Measurements from ENCODE around the gene NPW.

NPW gene

GRCh38 chr16:2061023-2061422, 41.4 kb downstream of the NPW start:
- no peaks in the 10 kb centered on the region for H3K4me1 ChIP-seq
- H3K4me3 ChIP-seq (ENCODE audit: low read depth, low read length): no peak overlapping the region
- H3K9me3 ChIP-seq: no peaks in the 10 kb centered on the region
- peaks cover 10% of the 10 kb centered on the region for H3K36me3 ChIP-seq
- TF ChIP-seq CTCF (IDR thresholded peaks at IDR 0.05; ENCODE audit: low read depth, low read length): no peak
- H3K27me3 ChIP-seq: no peaks in the 10 kb centered on the region
- no peak for DNase-seq

- Histone ChIP-seq H3K4me1 (no peaks in the 10 kb centered on the region), H3K36me3 (peaks cover 13% of the 10 kb centered on the region), H3K27me3 (no peaks in the 10 kb centered on the region), H3K4me3 (ENCODE audit: low read depth, low read length) (no peak overlapping the region), H3K9me3 (no peaks in the 10 kb centered on the region)
- no peak for DNase-seq
- TF ChIP-seq CTCF (IDR thresholded peaks at IDR 0.05; ENCODE audit: low read depth, low read length): no peak
Measured at GRCh38 chr16:2061526-2061925, 41.9 kb downstream of the NPW start.

GRCh38 chr16:2062801-2063200, 43.2 kb downstream of the NPW start:
- no peak for DNase-seq
- H3K36me3 ChIP-seq: peaks cover 13% of the 10 kb centered on the region
- no peak overlapping the region for H3K4me3 ChIP-seq (ENCODE audit: low read depth, low read length)

GRCh38 chr16:2063861-2064260, 44.3 kb downstream of the NPW start:
- Histone ChIP-seq H3K27me3 (no peaks in the 10 kb centered on the region), H3K4me3 (ENCODE audit: low read depth, low read length) (no peak overlapping the region), H3K36me3 (peaks cover 17% of the 10 kb centered on the region), H3K4me1 (no peaks in the 10 kb centered on the region), H3K9me3 (no peaks in the 10 kb centered on the region)
- TF ChIP-seq CTCF (IDR thresholded peaks at IDR 0.05; ENCODE audit: low read depth, low read length): no peak
- DNase-seq: no peak

More at GRCh38 chr16:2062801-2063200, 43.2 kb downstream of the NPW start:
- no peaks in the 10 kb centered on the region for H3K4me1 ChIP-seq
- no peaks in the 10 kb centered on the region for H3K27me3 ChIP-seq
- no peak for TF ChIP-seq CTCF (IDR thresholded peaks at IDR 0.05; ENCODE audit: low read depth, low read length)
- no peaks in the 10 kb centered on the region for H3K9me3 ChIP-seq

- Histone ChIP-seq H3K9me3 (no peaks in the 10 kb centered on the region), H3K36me3 (peaks cover 17% of the 10 kb centered on the region), H3K4me3 (ENCODE audit: low read depth, low read length) (no peak overlapping the region), H3K27me3 (no peaks in the 10 kb centered on the region), H3K4me1 (no peaks in the 10 kb centered on the region)
- TF ChIP-seq CTCF (IDR thresholded peaks at IDR 0.05; ENCODE audit: low read depth, low read length): no peak
- no peak for DNase-seq
Measured at GRCh38 chr16:2064368-2064945, 44.9 kb downstream of the NPW start.

GRCh38 chr16:2066139-2066538, 46.6 kb downstream of the NPW start:
- no peak for TF ChIP-seq CTCF (IDR thresholded peaks at IDR 0.05; ENCODE audit: low read depth, low read length)
- Histone ChIP-seq H3K9me3 (no peaks in the 10 kb centered on the region), H3K4me1 (no peaks in the 10 kb centered on the region), H3K27me3 (no peaks in the 10 kb centered on the region), H3K4me3 (ENCODE audit: low read depth, low read length) (no peak overlapping the region), H3K36me3 (peaks cover 17% of the 10 kb centered on the region)
- no peak for DNase-seq

Measured in BE2C (cell line).